ENCODE data around the gene AADAC. TPM values are rescaled to one million over a fixed set of nuclear protein-coding genes. Genes with fewer than 3 reads are reported as not detected.

The AADAC gene
- total RNA-seq, 4 donors from 2014 or later, result not detected

GRCh38 chr3:151835751-151836525 is 22.0 kb downstream of the AADAC start:
- Histone ChIP-seq H3K27ac (replicated peaks in 1 of 4) (no peak overlapping the region), H3K4me3 (no peak overlapping the region), H3K9me3 (no peaks in the 10 kb centered on the region), H3K36me3 (no peaks in the 10 kb centered on the region), H3K4me1 (peaks cover 0 to 26% (median 19%) of the 10 kb centered on the region in 4 donors), H3K27me3 (no peaks in the 10 kb centered on the region)
- intact Hi-C loops (cut with DNase I), result loop anchor here (5.0 to 10.0 kb wide), 2 partner anchors 81 to 671 kb away; no protein-coding TSS in a partner anchor
- TF ChIP-seq EP300 (IDR thresholded peaks at IDR 0.05) (no peak), POLR2A (IDR thresholded peaks at IDR 0.05; ENCODE audit: low read depth) (no peak), POLR2AphosphoS5 (IDR thresholded peaks at IDR 0.05) (no peak)
- TF ChIP-seq, protein P1, sequence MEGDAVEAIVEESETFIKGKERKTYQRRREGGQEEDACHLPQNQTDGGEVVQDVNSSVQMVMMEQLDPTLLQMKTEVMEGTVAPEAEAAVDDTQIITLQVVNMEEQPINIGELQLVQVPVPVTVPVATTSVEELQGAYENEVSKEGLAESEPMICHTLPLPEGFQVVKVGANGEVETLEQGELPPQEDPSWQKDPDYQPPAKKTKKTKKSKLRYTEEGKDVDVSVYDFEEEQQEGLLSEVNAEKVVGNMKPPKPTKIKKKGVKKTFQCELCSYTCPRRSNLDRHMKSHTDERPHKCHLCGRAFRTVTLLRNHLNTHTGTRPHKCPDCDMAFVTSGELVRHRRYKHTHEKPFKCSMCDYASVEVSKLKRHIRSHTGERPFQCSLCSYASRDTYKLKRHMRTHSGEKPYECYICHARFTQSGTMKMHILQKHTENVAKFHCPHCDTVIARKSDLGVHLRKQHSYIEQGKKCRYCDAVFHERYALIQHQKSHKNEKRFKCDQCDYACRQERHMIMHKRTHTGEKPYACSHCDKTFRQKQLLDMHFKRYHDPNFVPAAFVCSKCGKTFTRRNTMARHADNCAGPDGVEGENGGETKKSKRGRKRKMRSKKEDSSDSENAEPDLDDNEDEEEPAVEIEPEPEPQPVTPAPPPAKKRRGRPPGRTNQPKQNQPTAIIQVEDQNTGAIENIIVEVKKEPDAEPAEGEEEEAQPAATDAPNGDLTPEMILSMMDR (IDR thresholded peaks at IDR 0.05), result no peak
- 69% methylated on average over 5 of the region's 5 CpGs for WGBS
- DNase-seq (ENCODE audit: extremely low spot score), result no peak

DNA sequence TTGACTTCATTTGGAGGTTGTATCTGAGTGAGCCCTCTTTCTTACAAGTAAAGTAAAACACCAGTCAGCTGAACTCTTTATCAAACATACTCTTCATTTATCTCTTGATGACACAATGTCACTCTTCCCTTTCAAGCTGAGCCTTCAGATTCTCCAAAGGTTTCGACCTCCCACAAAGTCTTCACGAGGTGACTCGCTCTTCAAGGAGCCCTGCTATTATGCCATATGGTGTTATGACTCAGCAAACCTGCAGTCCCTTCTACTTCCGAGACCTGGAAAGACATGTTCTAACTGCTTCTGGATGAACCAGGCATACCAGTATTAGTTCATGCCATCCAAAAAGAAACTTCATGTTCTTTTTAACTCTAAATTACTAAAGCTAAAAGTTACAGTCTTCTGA is 23.1 kb downstream of the AADAC start:
- H3K27ac ChIP-seq (replicated peaks in 1 of 4), result no peak overlapping the region
- no peak for DNase-seq (ENCODE audit: extremely low spot score)
- intact Hi-C loops (cut with DNase I), result loop anchor here (5.0 to 10.0 kb wide), 2 partner anchors 80 to 672 kb away; no protein-coding TSS in a partner anchor
- H3K4me1 ChIP-seq, result peaks cover 0 to 26% (median 19%) of the 10 kb centered on the region in 4 donors
- H3K36me3 ChIP-seq, result no peaks in the 10 kb centered on the region
- H3K27me3 ChIP-seq, result no peaks in the 10 kb centered on the region
- H3K9me3 ChIP-seq, result no peaks in the 10 kb centered on the region
- TF ChIP-seq, protein P1 (IDR thresholded peaks at IDR 0.05), result no peak
- TF ChIP-seq EP300 (IDR thresholded peaks at IDR 0.05) (no peak), POLR2A (IDR thresholded peaks at IDR 0.05; ENCODE audit: low read depth) (no peak), POLR2AphosphoS5 (IDR thresholded peaks at IDR 0.05) (no peak)
- 46% methylated on average over 4 of the region's 4 CpGs for WGBS
- H3K4me3 ChIP-seq, result no peak overlapping the region

GRCh38 chr3:151838574-151839312 is 24.8 kb downstream of the AADAC start:
- H3K27ac ChIP-seq (replicated peaks in 1 of 4), result no peak overlapping the region
- intact Hi-C loops (cut with DNase I), result loop anchor here (2.0 to 10.0 kb wide), 4 partner anchors 79 to 674 kb away; no protein-coding TSS in a partner anchor
- H3K4me3 ChIP-seq, result peak overlapping the region; percentile 16 to 46 (median 29)
- peaks cover 0 to 26% (median 19%) of the 10 kb centered on the region in 4 donors for H3K4me1 ChIP-seq
- 57% methylated on average over 19 of the region's 19 CpGs for WGBS
- no peaks in the 10 kb centered on the region for H3K27me3 ChIP-seq
- no peak for TF ChIP-seq EP300 (IDR thresholded peaks at IDR 0.05)
- no peak for TF ChIP-seq POLR2A (IDR thresholded peaks at IDR 0.05; ENCODE audit: low read depth)
- TF ChIP-seq, protein P1 (IDR thresholded peaks at IDR 0.05), result peak; percentile 78 to 86 (median 82)
- no peak for TF ChIP-seq POLR2AphosphoS5 (IDR thresholded peaks at IDR 0.05)
- H3K36me3 ChIP-seq, result no peaks in the 10 kb centered on the region
- DNase-seq (ENCODE audit: extremely low spot score), result no peak
- no peaks in the 10 kb centered on the region for H3K9me3 ChIP-seq

DNA sequence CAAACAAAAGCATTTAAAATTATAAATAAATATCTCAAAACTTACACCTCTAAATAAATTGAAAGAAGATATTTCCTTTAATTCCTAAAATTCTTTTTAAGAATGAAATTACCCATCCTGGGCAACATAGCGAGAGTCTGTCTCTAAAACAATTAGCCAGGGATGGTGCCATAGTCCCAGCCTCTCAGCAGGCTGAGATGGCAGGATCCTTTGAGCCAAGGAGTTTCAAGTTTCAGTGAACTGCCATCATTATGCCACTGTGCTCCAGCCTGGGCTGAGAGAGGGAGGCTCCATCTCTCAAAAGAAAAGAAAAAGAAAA is 25.4 kb downstream of the AADAC start:
- Histone ChIP-seq H3K4me3 (no peak overlapping the region), H3K36me3 (no peaks in the 10 kb centered on the region), H3K27ac (replicated peaks in 1 of 4) (no peak overlapping the region), H3K27me3 (no peaks in the 10 kb centered on the region), H3K4me1 (peaks cover 0 to 26% (median 19%) of the 10 kb centered on the region in 4 donors), H3K9me3 (no peaks in the 10 kb centered on the region)
- WGBS, result 84% methylated on average over 1 of the region's 1 CpG
- TF ChIP-seq POLR2A (IDR thresholded peaks at IDR 0.05; ENCODE audit: low read depth) (no peak), EP300 (IDR thresholded peaks at IDR 0.05) (no peak), POLR2AphosphoS5 (IDR thresholded peaks at IDR 0.05) (no peak)
- TF ChIP-seq, protein P1 (IDR thresholded peaks at IDR 0.05), result no peak
- intact Hi-C loops (cut with DNase I), result loop anchor here (2.0 to 10.0 kb wide), 4 partner anchors 78 to 674 kb away; no protein-coding TSS in a partner anchor
- DNase-seq (ENCODE audit: extremely low spot score), result no peak
